ENCODE measurements around the gene PPIF. TPM values are rescaled to one million over a fixed set of nuclear protein-coding genes. Genes with fewer than 3 reads are reported as not detected.
A peak's percentile ranks its signal among the peaks of the same experiment; 100 is the strongest.

Gene PPIF
- 44.8 and 55.7 TPM in 2 replicates for total RNA-seq (2014; rRNA removed; shearing (Covaris generic))
- 103 and 121 TPM in 2 replicates for total RNA-seq (2022)
- Bru-seq, nascent RNA = percentile 91 among the genes with signal in this experiment
- percentile 92 among the genes with signal in this experiment for BruChase-seq, experiment 1, labeled RNA remaining after a 6-hour chase
- BruChase-seq, experiment 2, labeled RNA remaining after a 2-hour chase = percentile 97 among the genes with signal in this experiment
- long read RNA-seq, transcript PPIF-201 (6 exons, 2,190 nt) = major isoform, 169 of 226 reads
- long read RNA-seq, transcript PPIF-202 (6 exons, 821 nt) = minor isoform, 7 of 226 reads
- long read RNA-seq, partial matches to known transcripts = 5 of 226 reads
- long read RNA-seq, other reads (novel, unspliced or antisense) = 45 of 226 reads

- BruUV-seq (replicated peaks) = TSS peak; percentile 44
- Histone ChIP-seq H3K4me2 (ENCODE audit: low read length) (peak within 1 kb of the TSS; percentile 80), H3K79me2 (ENCODE audit: insufficient read depth, low read depth, low read length) (peaks cover 25% of the 10 kb centered on the region), H4K20me1 (ENCODE audit: insufficient read depth, low read length) (peaks cover 13% of the 10 kb centered on the region), H3K36me3 (ENCODE audit: insufficient read depth, low read length) (peaks cover 43% of the 10 kb centered on the region), H3K4me1 (ENCODE audit: insufficient read depth, low read length, poor library complexity, severe bottlenecking) (peaks cover 30% of the 10 kb centered on the region), H3K9me2 (ENCODE audit: insufficient read depth, low read length) (no peaks in the 10 kb centered on the region), H3K9me3 (ENCODE audit: low read length) (no peaks in the 10 kb centered on the region), H2AFZ (ENCODE audit: low read length) (peak within 1 kb of the TSS; percentile 84; the same call in 1 of the 2 replicates), H3K4me3 (ENCODE audit: low read depth, low read length, poor library complexity, severe bottlenecking) (peak within 1 kb of the TSS; percentile 96), H3K27ac (ENCODE audit: low read depth, low read length, poor library complexity, severe bottlenecking) (peak within 1 kb of the TSS; percentile 78)
- peak; percentile 93 for DNase-seq (ENCODE audit: low spot score)
- intact Hi-C loops (cut with micrococcal nuclease; ENCODE audit: unreplicated experiment) = loop anchor here (2.0 kb wide), 1 partner anchor 99 kb away; no protein-coding TSS in a partner anchor
- ChIA-PET POLR2A (interaction anchor here (0.9 to 1.3 kb wide), 4 partner anchors 28 to 106 kb away, joined by 3 read pairs; no protein-coding TSS in a partner anchor), CTCF (ENCODE audit: unreplicated experiment) (interaction anchor here (0.6 kb wide), 1 partner anchor 134 kb away, joined by 3 read pairs; no protein-coding TSS in a partner anchor)
- TF ChIP-seq EZH2phosphoT487 (IDR thresholded peaks at IDR 0.05; ENCODE audit: borderline replicate concordance, low read depth, low read length) = no peak
- TF ChIP-seq, protein P1, sequence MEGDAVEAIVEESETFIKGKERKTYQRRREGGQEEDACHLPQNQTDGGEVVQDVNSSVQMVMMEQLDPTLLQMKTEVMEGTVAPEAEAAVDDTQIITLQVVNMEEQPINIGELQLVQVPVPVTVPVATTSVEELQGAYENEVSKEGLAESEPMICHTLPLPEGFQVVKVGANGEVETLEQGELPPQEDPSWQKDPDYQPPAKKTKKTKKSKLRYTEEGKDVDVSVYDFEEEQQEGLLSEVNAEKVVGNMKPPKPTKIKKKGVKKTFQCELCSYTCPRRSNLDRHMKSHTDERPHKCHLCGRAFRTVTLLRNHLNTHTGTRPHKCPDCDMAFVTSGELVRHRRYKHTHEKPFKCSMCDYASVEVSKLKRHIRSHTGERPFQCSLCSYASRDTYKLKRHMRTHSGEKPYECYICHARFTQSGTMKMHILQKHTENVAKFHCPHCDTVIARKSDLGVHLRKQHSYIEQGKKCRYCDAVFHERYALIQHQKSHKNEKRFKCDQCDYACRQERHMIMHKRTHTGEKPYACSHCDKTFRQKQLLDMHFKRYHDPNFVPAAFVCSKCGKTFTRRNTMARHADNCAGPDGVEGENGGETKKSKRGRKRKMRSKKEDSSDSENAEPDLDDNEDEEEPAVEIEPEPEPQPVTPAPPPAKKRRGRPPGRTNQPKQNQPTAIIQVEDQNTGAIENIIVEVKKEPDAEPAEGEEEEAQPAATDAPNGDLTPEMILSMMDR (conservative IDR thresholded peaks at IDR 0.05; ENCODE audit: low read length) = peak; percentile 79
Measured at GRCh38 chr10:79347226-79347893, at the start of gene PPIF. Gene PPIF (plus strand): TSS chr10:79347469. CDS start chr10:79347549, 80 bp downstream.

GRCh38 chr10:79298403-79299244 is 48.6 kb upstream of the PPIF start:
- no peaks in the 10 kb centered on the region for H3K9me3 ChIP-seq (ENCODE audit: low read length)
- no peaks in the 10 kb centered on the region for H3K4me1 ChIP-seq (ENCODE audit: insufficient read depth, low read length, poor library complexity, severe bottlenecking)
- H3K27ac ChIP-seq (ENCODE audit: low read depth, low read length, poor library complexity, severe bottlenecking) = no peak overlapping the region
- H2AFZ ChIP-seq (ENCODE audit: low read length) = no peak overlapping the region
- H3K36me3 ChIP-seq (ENCODE audit: insufficient read depth, low read length) = peaks cover 91% of the 10 kb centered on the region
- TF ChIP-seq, protein P1 (conservative IDR thresholded peaks at IDR 0.05; ENCODE audit: low read length) = no peak
- TF ChIP-seq EZH2phosphoT487 (IDR thresholded peaks at IDR 0.05; ENCODE audit: borderline replicate concordance, low read depth, low read length) = no peak
- no peak overlapping the region for H3K4me3 ChIP-seq (ENCODE audit: low read depth, low read length, poor library complexity, severe bottlenecking)
- no peaks in the 10 kb centered on the region for H3K9me2 ChIP-seq (ENCODE audit: insufficient read depth, low read length)
- BruUV-seq (replicated peaks) = no TSS peak
- intact Hi-C loops (cut with micrococcal nuclease; ENCODE audit: unreplicated experiment) = no loop called here
- ChIA-PET POLR2A (no interaction called here), CTCF (ENCODE audit: unreplicated experiment) (no interaction called here)
- no peak overlapping the region for H3K4me2 ChIP-seq (ENCODE audit: low read length)
- H3K79me2 ChIP-seq (ENCODE audit: insufficient read depth, low read depth, low read length) = no peaks in the 10 kb centered on the region
- no peak for DNase-seq (ENCODE audit: low spot score)
- H4K20me1 ChIP-seq (ENCODE audit: insufficient read depth, low read length) = no peaks in the 10 kb centered on the region
